GM20000 (cell line): ENCODE measurements around the gene CDK4.

Experiments used
- DNase-seq: peaks from one replicate; pipeline ENCODE4 v3.0.0; 2012; ENCODE audit warnings: low spot score
- CTCF ChIP-seq: IDR thresholded peaks from 2 replicates; pipeline ENCODE4 v1.5.1; 2012; ENCODE audit warnings: mild to moderate bottlenecking, control low read depth; ENCODE audit errors: extremely low read depth, missing control alignments

CDK4 gene

GRCh38 chr12:57715786-57716185 lies 36.3 kb downstream of the CDK4 start:
- TF ChIP-seq CTCF = no peak
- no peak for DNase-seq

- peak; percentile 19 for DNase-seq
Measured at GRCh38 chr12:57715036-57715748, 36.9 kb downstream of the CDK4 start.

- no peak for DNase-seq
- TF ChIP-seq CTCF = no peak
Measured at GRCh38 chr12:57713209-57713608, 38.9 kb downstream of the CDK4 start.

- no peak for TF ChIP-seq CTCF
- no peak for DNase-seq
Measured at GRCh38 chr12:57712701-57713100, 39.4 kb downstream of the CDK4 start.

GRCh38 chr12:57708296-57708695 lies 43.8 kb downstream of the CDK4 start:
- DNase-seq = no peak
- TF ChIP-seq CTCF = no peak

- no peak for DNase-seq
- TF ChIP-seq CTCF = no peak
Measured at GRCh38 chr12:57707250-57707649, 44.9 kb downstream of the CDK4 start.

GRCh38 chr12:57700317-57700716 lies 51.8 kb downstream of the CDK4 start:
- no peak for TF ChIP-seq CTCF
- DNase-seq = no peak

- no peak for TF ChIP-seq CTCF
- DNase-seq = no peak
Measured at GRCh38 chr12:57698414-57698813, 53.7 kb downstream of the CDK4 start.
